Measurements from ENCODE around the gene UBE2B.
"Not testable (repeated sequence)": the region's sequence is repeated elsewhere in the genome, so short reads cannot be mapped to it uniquely, and the experiment has no call there.

The UBE2B gene

DNA sequence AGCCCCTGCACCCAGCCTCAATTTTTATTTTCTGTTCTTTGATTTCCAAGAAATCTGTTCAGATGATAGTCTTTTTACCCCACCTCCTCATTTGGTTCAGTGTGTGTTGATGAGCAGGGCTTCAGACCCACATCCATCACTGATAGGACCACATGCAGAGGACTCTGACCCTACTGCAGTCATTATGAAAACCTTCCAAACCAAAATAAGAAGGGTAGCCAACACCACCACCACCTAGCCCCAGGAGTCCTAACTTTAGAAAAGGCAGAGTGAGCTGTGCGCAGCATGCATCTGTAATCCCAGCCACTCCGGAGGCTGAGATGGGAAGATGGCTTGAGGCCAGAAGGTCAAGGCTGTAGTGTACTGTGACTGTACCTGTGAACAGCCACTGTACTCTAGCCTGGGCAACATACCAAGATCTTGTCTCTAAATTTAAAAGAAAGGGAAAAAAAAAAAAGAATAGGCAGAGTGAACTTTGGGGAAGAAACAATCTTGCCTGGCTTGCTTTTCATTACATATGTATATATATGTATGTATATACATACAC, 27.3 kb downstream of the UBE2B start:
- DNase-seq (ENCODE audit: low spot score): no peak

GRCh38 chr5:134403951-134404350, 32.6 kb downstream of the UBE2B start:
- DNase-seq (ENCODE audit: low spot score): no peak

GRCh38 chr5:134406390-134406789, 35.0 kb downstream of the UBE2B start:
- no peak for DNase-seq (ENCODE audit: low spot score)

- no peak for DNase-seq (ENCODE audit: low spot score)
These were observed 38.0 kb downstream of the UBE2B start for GRCh38 chr5:134409321-134409720.

DNA sequence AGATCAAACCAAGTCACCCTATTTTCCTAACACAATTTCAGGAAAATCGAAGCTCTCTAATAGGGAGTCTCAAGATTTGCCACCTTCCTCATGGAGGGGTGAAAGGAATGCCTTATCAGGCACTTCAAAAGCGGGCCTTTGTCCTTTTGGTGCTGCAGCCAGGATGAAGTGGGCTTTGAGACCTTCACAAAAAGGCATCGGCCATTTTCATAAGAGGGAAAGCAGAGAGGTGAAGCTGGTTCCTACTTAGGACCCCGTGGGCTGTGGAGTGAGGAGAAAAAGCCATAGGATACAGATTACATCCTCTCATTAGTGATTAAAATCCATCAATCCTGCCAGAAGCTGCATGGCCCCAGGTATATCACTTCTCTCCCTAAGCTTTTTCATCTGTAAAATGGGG, 39.5 kb downstream of the UBE2B start:
- DNase-seq (ENCODE audit: low spot score): no peak

DNA sequence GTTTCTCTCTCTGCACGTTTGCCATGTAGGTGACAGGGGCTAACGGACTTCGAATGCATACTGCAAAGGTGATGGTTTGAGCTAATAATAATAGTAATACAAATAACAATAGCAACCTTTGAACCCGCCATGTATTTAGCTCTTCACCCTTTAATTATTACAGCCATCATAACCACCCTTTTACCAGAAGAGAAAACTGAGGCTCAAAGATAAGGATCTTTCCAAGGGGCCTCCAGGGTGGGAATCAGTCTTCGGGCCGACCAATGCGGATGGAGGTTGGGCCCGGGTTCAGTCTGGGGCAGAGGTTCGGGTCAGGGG, 39.8 kb downstream of the UBE2B start:
- no peak for DNase-seq (ENCODE audit: low spot score)

DNA sequence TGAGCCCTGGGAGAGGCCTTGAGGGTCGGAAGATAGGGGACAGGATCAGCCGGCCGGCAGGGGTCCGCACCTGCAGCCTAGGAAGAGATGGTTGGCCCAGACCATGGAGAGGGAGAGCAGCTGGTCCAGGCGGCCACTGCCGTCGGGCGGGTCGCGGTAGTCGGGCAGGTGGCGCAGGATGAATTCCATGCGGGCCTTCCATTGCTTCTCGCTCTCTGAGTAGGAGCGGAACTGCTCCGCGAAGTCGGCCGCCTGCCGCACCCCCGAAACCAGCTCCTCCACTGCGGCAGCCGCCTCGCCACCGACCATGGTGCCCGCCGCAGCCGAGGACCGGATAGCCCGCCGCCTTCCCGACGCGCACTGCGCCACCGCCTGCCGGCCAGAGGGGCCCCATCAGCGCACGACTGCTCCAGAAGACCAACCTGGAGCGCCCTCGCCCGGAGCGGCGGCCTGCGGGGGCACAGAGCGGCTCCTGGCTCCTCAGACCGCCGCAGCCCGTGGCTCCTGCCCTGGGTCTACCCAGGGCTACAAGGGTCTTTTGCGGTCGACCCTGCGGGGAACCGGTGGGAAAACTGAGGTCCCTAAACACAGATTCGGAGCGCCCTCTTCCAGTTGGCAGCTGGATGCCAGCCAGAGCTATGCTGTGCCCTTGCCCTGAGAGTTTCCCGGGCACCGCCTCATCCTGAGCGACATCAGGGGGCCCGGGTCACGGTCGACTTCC, 40.3 kb downstream of the UBE2B start, which contains the start of gene CDKN2AIPNL:
CDKN2AIPNL (minus strand) TSS at position 336 of the 721 bp plus-strand sequence; CDS start at position 309, 27 bp downstream.
- DNase-seq (ENCODE audit: low spot score): peak; percentile 92

DNA sequence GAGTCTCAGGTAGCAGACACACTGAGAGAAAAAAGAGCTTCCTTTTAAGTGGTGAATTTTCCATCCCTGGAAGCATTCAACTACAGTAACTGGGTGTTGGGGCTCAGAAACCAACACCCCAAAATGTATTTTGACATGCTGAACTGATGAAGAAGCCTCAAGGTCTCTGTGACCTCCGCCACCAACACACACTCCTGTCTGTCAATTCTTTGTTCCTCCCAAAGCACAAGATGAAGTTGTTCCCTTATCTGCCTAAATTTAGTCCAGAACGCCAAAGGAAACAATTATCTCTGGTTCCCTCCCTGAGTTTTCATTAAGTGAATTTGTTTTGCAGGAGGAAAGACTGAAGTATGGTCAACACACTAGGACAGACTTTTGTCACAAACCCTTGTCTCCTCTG, 41.7 kb downstream of the UBE2B start:
- DNase-seq (ENCODE audit: low spot score): no peak

GRCh38 chr5:134417707-134418106, 46.3 kb downstream of the UBE2B start:
- no peak for DNase-seq (ENCODE audit: low spot score)

- no peak for DNase-seq (ENCODE audit: low spot score)
These were observed 47.6 kb downstream of the UBE2B start for GRCh38 chr5:134418958-134419357.

DNA sequence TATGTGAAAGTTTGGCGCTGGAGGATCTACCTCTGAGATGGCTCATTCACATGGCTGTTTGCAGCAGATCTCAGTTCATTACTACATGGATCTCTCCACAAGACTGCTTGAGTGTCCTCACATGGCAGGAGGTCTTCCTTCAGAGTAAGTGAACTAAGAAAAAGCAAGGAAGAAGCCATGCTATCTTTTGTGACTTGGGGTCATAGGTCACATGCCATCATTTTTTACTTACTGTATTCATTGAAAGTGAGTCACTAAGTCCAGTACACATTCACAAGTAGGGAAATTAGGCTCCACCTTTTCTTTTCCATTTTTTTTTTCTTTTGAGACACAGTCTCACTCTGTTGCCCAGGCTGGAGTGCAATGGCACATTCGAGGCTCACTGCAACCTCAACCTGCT, 49.0 kb downstream of the UBE2B start:
- no peak for DNase-seq (ENCODE audit: low spot score)

DNA sequence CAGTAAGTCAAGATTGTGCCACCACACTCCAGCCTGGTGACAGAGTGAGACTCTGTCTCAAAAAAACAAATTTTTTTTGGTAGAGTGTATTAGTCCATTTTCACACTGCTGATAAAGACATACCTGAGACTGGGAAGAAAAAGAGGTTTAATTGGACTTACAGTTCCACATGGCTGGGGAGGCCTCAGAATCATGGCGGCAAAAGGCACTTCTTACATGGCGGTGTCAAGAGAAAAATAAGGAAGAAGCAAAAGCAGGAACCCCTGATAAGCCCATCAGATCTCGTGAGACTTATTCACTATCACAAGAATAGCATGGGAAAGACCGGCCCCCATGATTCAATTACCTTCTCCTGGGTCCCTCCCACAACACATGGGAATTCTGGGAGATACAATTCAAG, 49.7 kb downstream of the UBE2B start:
- not testable (repeated sequence) for DNase-seq (ENCODE audit: low spot score)

DNA sequence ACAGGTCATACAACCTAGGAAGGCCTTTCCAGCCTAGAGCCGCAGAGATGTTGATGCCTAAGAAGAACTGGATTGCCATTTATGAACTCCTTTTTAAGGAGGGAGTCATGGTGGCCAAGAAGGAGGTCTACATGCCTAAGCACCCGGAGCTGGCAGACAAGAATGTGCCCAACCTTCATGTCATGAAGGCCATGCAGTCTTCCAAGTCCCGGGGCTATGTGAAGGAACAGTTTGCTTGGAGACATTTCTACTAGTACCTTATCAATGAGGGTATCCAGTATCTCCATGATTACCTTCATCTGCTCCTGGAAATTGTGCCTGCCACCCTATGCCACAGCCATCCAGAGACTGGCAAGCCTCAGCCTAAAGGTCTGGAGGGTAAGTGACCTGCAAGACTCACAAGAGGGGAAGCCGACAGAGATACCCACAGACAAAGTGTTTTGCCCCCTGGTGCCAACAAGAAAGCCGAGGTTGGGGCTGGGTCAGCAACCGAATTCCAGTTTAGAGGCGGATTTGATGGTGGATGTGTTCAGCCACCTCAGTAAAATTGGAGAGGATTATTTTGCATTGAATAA, 51.5 kb downstream of the UBE2B start:
- no peak for DNase-seq (ENCODE audit: low spot score)

DNA sequence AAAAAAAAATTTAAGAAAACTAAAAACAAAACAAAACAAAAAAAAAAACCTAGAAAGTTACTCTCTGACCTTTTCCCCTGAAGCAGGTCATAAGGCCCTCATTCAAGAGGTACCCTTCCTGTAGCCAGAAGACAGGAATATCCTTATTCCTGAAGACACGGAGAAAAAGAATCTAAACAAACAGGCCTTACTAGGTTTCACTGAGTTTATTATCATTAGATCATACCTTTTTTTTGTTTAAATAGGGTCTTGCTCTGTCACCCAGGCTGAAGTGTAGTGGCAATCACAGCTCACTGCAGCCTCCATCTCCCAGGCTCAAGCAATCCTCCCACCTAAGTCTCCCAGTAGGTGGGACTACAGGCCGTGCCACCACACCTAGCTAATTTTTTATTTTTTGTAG, 52.0 kb downstream of the UBE2B start:
- no peak for DNase-seq (ENCODE audit: low spot score)

DNA sequence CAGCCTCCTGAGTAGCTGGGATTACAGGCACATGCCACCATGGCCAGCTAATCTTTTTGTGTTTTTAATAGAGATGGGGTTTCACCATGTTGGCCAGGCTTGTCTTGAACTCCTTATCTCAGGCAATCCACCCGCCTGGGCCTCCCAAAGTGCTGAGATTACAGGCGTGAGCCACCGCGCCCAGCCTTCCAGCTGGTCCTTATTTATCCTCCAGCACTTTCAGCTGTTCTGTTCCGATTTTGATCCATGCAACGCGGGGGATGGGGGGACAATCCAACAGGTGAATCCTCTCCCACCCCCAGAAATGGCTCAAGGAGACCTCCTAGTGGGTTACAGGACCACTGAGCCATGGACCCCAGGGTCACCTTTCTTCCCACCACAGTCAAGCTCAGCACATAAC, 55.0 kb downstream of the UBE2B start:
- DNase-seq (ENCODE audit: low spot score): no peak

DNA sequence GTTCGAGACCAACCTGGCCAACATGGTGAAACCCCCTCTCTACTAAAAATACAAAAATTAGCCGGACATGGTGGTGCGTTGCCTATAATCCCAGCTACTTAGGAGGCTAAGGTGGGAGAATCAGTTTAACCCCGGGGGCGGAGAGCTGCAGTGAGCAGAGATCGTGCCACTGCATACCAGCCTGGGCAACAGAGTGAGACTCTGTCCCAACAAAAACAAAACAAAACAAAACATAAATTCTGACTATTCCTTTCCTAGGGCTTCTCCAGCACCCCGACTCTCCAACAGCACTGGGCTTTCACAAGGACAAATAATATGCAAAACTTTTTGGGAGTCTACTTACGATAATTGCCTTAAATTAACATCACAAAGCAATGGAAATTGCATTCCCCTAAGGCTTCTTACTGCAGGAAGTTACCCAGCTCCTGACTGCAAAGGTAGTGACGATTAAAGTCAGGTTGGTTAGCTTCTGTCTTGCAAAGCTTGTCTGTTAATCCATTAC, 56.2 kb downstream of the UBE2B start:
- no peak for DNase-seq (ENCODE audit: low spot score)

GRCh38 chr5:134430001-134430569, 58.7 kb downstream of the UBE2B start:
- no peak for DNase-seq (ENCODE audit: low spot score)

- DNase-seq (ENCODE audit: low spot score): no peak
These were observed 60.8 kb downstream of the UBE2B start for GRCh38 chr5:134432174-134432573.

DNA sequence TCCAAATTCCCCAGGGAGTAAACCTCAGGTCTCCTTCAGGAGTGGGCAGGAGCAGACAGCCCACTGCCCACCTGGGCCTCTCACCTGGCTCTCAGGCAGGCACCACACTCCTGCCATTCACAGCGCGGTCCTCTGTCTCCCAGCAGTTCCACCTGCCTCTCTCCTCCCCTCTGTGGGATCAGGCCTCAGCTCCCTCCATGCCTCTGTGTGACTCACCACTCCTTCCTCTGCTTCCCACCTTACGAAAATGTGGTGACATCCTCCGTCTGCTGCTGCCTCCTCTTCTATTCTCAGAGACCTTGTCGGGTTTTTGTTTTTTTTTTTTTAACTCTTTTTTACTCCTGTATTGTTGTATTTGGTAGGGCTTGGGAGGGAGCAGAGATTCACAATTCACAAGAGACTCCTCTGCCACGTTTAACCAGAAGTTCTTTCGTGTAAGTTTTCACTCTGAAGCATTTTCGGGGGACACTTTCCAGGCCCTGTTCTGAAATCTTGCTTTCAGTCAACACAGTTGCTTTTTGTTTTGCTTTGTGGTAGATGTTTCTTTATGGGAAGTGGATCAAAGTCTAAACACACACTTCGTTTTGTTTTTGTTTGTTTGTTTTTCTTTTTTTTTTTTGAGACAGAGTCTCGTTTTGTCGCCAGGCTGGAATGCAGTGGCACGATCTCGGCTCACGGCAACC, 61.4 kb downstream of the UBE2B start:
- no peak for DNase-seq (ENCODE audit: low spot score)

DNA sequence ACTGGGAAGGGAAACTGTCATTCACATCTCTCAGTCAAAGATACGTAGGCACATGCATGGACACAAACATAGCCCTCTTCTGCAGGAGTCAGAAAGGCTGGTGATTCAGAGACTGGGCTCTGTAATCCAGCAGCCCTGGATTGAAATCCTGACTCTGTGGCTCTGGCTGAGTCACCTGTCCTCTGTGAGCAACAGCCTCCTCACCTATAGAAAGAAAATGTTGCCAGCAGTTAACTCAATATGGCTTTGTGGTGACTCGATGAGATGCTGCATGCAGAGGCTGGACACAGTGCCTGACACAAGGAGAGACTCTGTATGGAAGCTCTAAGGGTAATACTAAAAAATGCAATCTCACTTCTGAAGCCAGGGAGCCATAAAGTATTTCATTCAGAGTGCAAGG, 64.2 kb downstream of the UBE2B start:
- peak; percentile 27 for DNase-seq (ENCODE audit: low spot score)

GRCh38 chr5:134436523-134437339, 65.4 kb downstream of the UBE2B start:
- DNase-seq (ENCODE audit: low spot score): peak; percentile 66

DNA sequence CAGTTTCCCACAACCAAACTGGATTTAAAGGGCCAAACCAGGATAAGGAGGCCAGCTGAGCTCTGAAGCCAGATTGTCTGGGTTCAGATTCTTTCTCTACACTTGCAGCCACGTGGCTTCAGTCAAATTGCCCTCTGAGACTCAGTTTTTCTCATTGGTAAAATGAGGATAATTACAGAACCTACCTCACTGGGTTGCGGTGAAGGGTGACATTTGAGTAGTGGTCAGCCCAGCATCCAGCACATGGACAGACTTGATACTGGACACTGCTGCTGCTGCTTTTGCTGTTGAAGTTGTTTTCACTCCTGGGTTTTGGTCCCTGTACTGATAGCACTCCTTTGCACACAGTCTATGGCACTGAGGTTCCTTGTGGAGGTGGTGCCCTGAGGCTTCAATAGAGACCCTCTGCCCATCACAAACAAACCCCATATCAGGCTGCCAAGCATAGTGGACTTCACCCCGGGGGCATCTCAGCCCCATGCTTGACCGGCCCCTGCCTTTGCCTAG, 66.0 kb downstream of the UBE2B start:
- no peak for DNase-seq (ENCODE audit: low spot score)

Measured in CD4-positive, alpha-beta T cell treated with Interleukin-2 at 100 ng/mL for 4 hours (primary cell).